H9 (cell line): ENCODE measurements around the gene CSAD. TPM values are rescaled to one million over a fixed set of nuclear protein-coding genes. Genes with fewer than 3 reads are reported as not detected.

Source experiments
- DNase-seq: peaks from one replicate; pipeline ENCODE4 v3.0.0-alpha.2; 2017
- H2AFZ ChIP-seq: one replicate; pipeline ENCODE4 v1.6.1; 2013; ENCODE audit warnings: mild to moderate bottlenecking, low read length, control low read depth, moderate library complexity
- H2AK5ac ChIP-seq: 2 replicates; pipeline ENCODE4 v1.6.1; 2013; ENCODE audit warnings: low read length, control low read depth, mixed read lengths; ENCODE audit not compliant: insufficient read length
- H2BK120ac ChIP-seq: one replicate; pipeline ENCODE4 v1.6.1; 2013; ENCODE audit warnings: low read depth, mild to moderate bottlenecking, low read length, control low read depth, inconsistent platforms; ENCODE audit not compliant: poor library complexity, severe bottlenecking
- H2BK12ac ChIP-seq: 2 replicates; pipeline ENCODE4 v1.6.1; 2013; ENCODE audit warnings: low read length, control low read depth, mixed read lengths, low read depth; ENCODE audit not compliant: insufficient read length
- H2BK15ac ChIP-seq: 2 replicates; pipeline ENCODE4 v1.6.1; 2013; ENCODE audit warnings: low read depth, low read length, control low read depth
- H2BK20ac ChIP-seq: one replicate; pipeline ENCODE4 v1.6.1; 2013; ENCODE audit warnings: low read depth, mild to moderate bottlenecking, low read length, control low read depth, inconsistent platforms; ENCODE audit not compliant: poor library complexity, severe bottlenecking
- H2BK5ac ChIP-seq: 2 replicates; pipeline ENCODE4 v1.6.1; 2013; ENCODE audit warnings: low read length, control low read depth, mixed read lengths; ENCODE audit not compliant: insufficient read length
- H3K14ac ChIP-seq: 2 replicates; pipeline ENCODE4 v1.6.1; 2013; ENCODE audit warnings: low read length, control low read depth; ENCODE audit not compliant: insufficient read depth
- H3K18ac ChIP-seq: 2 replicates; pipeline ENCODE4 v1.6.1; 2013; ENCODE audit warnings: low read depth, mild to moderate bottlenecking, mixed read lengths, low read length, control low read depth; ENCODE audit not compliant: insufficient read length
- H3K23ac ChIP-seq: 2 replicates; pipeline ENCODE4 v1.6.1; 2013; ENCODE audit warnings: low read length, control low read depth, mixed read lengths, low read depth; ENCODE audit not compliant: insufficient read length
- H3K23me2 ChIP-seq: 2 replicates; pipeline ENCODE4 v1.6.1; 2013; ENCODE audit warnings: low read depth, mild to moderate bottlenecking, mixed read lengths, low read length, control low read depth; ENCODE audit not compliant: insufficient read length, poor library complexity, severe bottlenecking
- H3K27ac ChIP-seq: 2 replicates; pipeline ENCODE4 v1.5.1; 2013; ENCODE audit warnings: low read length, control low read depth, mixed read lengths, low read depth; ENCODE audit not compliant: insufficient read length
- H3K27me3 ChIP-seq: 2 replicates; pipeline ENCODE4 v1.6.1; 2013; ENCODE audit warnings: low read length, control low read depth, inconsistent platforms; ENCODE audit not compliant: insufficient read depth
- H3K4ac ChIP-seq: 2 replicates; pipeline ENCODE4 v1.6.1; 2013; ENCODE audit warnings: low read depth, mild to moderate bottlenecking, control low read depth, inconsistent platforms, low read length, moderate library complexity
- H3K4me1 ChIP-seq: 2 replicates; pipeline ENCODE4 v1.6.1; 2013; ENCODE audit warnings: low read length, control low read depth, inconsistent platforms; ENCODE audit not compliant: insufficient read depth
- H3K4me2 ChIP-seq: 2 replicates; pipeline ENCODE4 v1.6.1; 2013; ENCODE audit warnings: low read length, control low read depth, mixed read lengths; ENCODE audit not compliant: insufficient read length, insufficient read depth
- H3K56ac ChIP-seq: 2 replicates; pipeline ENCODE4 v1.6.1; 2013; ENCODE audit warnings: low read depth, mild to moderate bottlenecking, mixed read lengths, low read length, control low read depth; ENCODE audit not compliant: insufficient read length
- H3K79me1 ChIP-seq: 2 replicates; pipeline ENCODE4 v1.6.1; 2013; ENCODE audit warnings: low read depth, mild to moderate bottlenecking, moderate library complexity, low read length, control low read depth, inconsistent platforms; ENCODE audit not compliant: insufficient read depth, poor library complexity, severe bottlenecking
- H3K79me2 ChIP-seq: 2 replicates; pipeline ENCODE4 v1.6.1; 2013; ENCODE audit warnings: low read length, control low read depth, inconsistent platforms; ENCODE audit not compliant: insufficient read depth
- H3K9ac ChIP-seq: 2 replicates; pipeline ENCODE4 v1.6.1; 2013; ENCODE audit warnings: low read length, control low read depth, mixed read lengths; ENCODE audit not compliant: insufficient read length; ENCODE audit errors: extremely low read depth
- H3K9me3 ChIP-seq: one replicate; pipeline ENCODE4 v1.6.1; 2013; ENCODE audit warnings: low read depth, low read length, inconsistent platforms; ENCODE audit not compliant: control insufficient read depth
- H3T11ph ChIP-seq: one replicate; pipeline ENCODE4 v1.6.1; 2013; ENCODE audit warnings: mild to moderate bottlenecking, low read length, control low read depth, inconsistent platforms
- H4K20me1 ChIP-seq: one replicate; pipeline ENCODE4 v1.6.1; 2013; ENCODE audit not compliant: control insufficient read depth, insufficient read length, insufficient read depth
- H4K5ac ChIP-seq: 2 replicates; pipeline ENCODE4 v1.6.1; 2013; ENCODE audit warnings: low read depth, mild to moderate bottlenecking, mixed read lengths, low read length, control low read depth; ENCODE audit not compliant: insufficient read length
- H4K8ac ChIP-seq: replicated peaks from 2 replicates; pipeline ENCODE4 v1.6.1; 2013; ENCODE audit warnings: low read length, control low read depth, mixed read lengths, low read depth; ENCODE audit not compliant: insufficient read length
- H4K91ac ChIP-seq: 2 replicates; pipeline ENCODE4 v1.6.1; 2013; ENCODE audit warnings: low read depth, mild to moderate bottlenecking, moderate library complexity, mixed read lengths, low read length, control low read depth; ENCODE audit not compliant: insufficient read length
- H3K27ac Mint-ChIP-seq, 3 experiments: 2 replicates in 2 of 3; 3 replicates in 1 of 3; pipeline ENCODE4 v1.8.0; 2020 to 2021; ENCODE audit warnings: mixed read lengths in 3 of 3, mild to moderate bottlenecking in 1 of 3, moderate library complexity in 1 of 3
- H3K27me3 Mint-ChIP-seq: 2 replicates; pipeline ENCODE4 v1.8.0; 2021; ENCODE audit warnings: low read depth, mild to moderate bottlenecking, moderate library complexity, mixed read lengths
- H3K36me3 Mint-ChIP-seq, 3 experiments: 2 replicates in 2 of 3; 3 replicates in 1 of 3; pipeline ENCODE4 v1.8.0; 2020 to 2021; ENCODE audit warnings: low read depth in 3 of 3, mixed read lengths in 3 of 3; ENCODE audit not compliant: insufficient read depth in 1 of 3
- H3K4me1 Mint-ChIP-seq, 2 experiments: 2 replicates each; pipeline ENCODE4 v1.8.0; 2020; ENCODE audit warnings: mixed read lengths in 2 of 2
- H3K4me3 Mint-ChIP-seq, 2 experiments: 2 replicates in 1 of 2; 3 replicates in 1 of 2; pipeline ENCODE4 v1.8.0; 2020 to 2021; ENCODE audit warnings: mild to moderate bottlenecking in 2 of 2, mixed read lengths in 2 of 2, moderate library complexity in 1 of 2
- H3K9me3 Mint-ChIP-seq, 2 experiments: 2 replicates in 1 of 2; 3 replicates in 1 of 2; pipeline ENCODE4 v1.8.0; 2020; ENCODE audit warnings: mild to moderate bottlenecking in 2 of 2, mixed read lengths in 2 of 2, moderate library complexity in 1 of 2
- CTCF ChIP-seq: fragments of 200-600 bp; sonication (generic); conservative IDR thresholded peaks from 3 replicates; pipeline ENCODE4 v1.8.0; 2021; ENCODE audit warnings: antibody characterized with exemption, mild to moderate bottlenecking
- WGBS: extraction: QIAGEN DNeasy Blood & Tissue Kit; methylation state at CpG from one replicate; pipeline ENCODE4 v1.1.7; 2013; ENCODE audit warnings: missing lambda C conversion rate, low lambda C conversion rate, mixed read lengths; ENCODE audit not compliant: insufficient read length; ENCODE audit errors: extremely low coverage; 5-methylcytosine and 5-hydroxymethylcytosine counted together
- total RNA-seq: library from RNA; stranded (reverse); gene quantifications from 2 replicates; pipeline ENCODE4 v1.2.1, GENCODE V29; 2021

CSAD gene
- total RNA-seq, 1 experiment from 2014 or later: 7.4 TPM

- Histone ChIP-seq H3K4ac (no peak overlapping the region), H2BK15ac (no peak overlapping the region), H3K27ac (no peak overlapping the region), H3K23me2 (no peaks in the 10 kb centered on the region), H3K14ac (no peak overlapping the region), H3K9ac (no peak overlapping the region), H2AK5ac (no peak overlapping the region), H4K20me1 (no peaks in the 10 kb centered on the region), H3K79me1 (no peaks in the 10 kb centered on the region), H2BK120ac (no peak overlapping the region), H3K56ac (no peak overlapping the region), H3K79me2 (no peaks in the 10 kb centered on the region), H4K91ac (no peak overlapping the region), H3K27me3 (peaks cover 6% of the 10 kb centered on the region; the same call in 1 of the 2 replicates), H2AFZ (no peak overlapping the region), H3T11ph (no peak overlapping the region), H4K5ac (no peak overlapping the region), H3K9me3 (no peaks in the 10 kb centered on the region), H2BK5ac (no peak overlapping the region), H2BK20ac (no peak overlapping the region), H4K8ac (no peak overlapping the region), H3K18ac (no peak overlapping the region), H2BK12ac (no peak overlapping the region), H3K4me1 (no peaks in the 10 kb centered on the region), H3K23ac (no peak overlapping the region), H3K4me2 (no peak overlapping the region)
- DNase-seq: no peak
- no peak overlapping the region for H3K27ac Mint-ChIP-seq
- 0 out of 4 replicates have a peak, but pooled peaks cover 0 to 3% of the 10 kb centered on the region in 2 experiments for H3K4me1 Mint-ChIP-seq
- no peaks in the 10 kb centered on the region for H3K36me3 Mint-ChIP-seq
- H3K27me3 Mint-ChIP-seq: peaks cover 72% of the 10 kb centered on the region
- no peak for TF ChIP-seq CTCF
- H3K9me3 Mint-ChIP-seq: 0 out of 5 replicates have a peak, but pooled peaks cover 0 to 2% of the 10 kb centered on the region in 2 experiments
- no peak overlapping the region for H3K4me3 Mint-ChIP-seq
- no CpG with 5 or more reads among the region's 10 CpGs for WGBS
Measured at GRCh38 chr12:53200458-53201176, 19.9 kb upstream of the CSAD start.
